Central memory CD8-positive, alpha-beta T cell (primary cell): ENCODE measurements around the gene RBM27.
"Not testable (repeated sequence)": the region's sequence is repeated elsewhere in the genome, so short reads cannot be mapped to it uniquely, and the experiment has no call there.

Source experiments
- ATAC-seq: fragments of 150-1000 bp; cut with Tn5 transposase; replicated peaks from 2 replicates; pipeline ENCODE4 v1.10.0; 2022; ENCODE audit warnings: mild to moderate bottlenecking, moderate FRiP score, moderate number of reproducible peaks; ENCODE audit not compliant: poor library complexity, severe bottlenecking; ENCODE audit errors: extremely low read depth
- DNase-seq, 2 donors: peaks; one replicate each; pipeline ENCODE4 v3.0.0; 2021; ENCODE audit warnings: low spot score in 2 of 2
- H3K27ac Mint-ChIP-seq: one replicate; pipeline ENCODE4 v1.8.0; 2022; ENCODE audit warnings: low read depth, mild to moderate bottlenecking, moderate library complexity, mixed read lengths
- H3K27me3 Mint-ChIP-seq: one replicate; pipeline ENCODE4 v1.8.0; 2022; ENCODE audit warnings: mixed read lengths
- H3K36me3 Mint-ChIP-seq: one replicate; pipeline ENCODE4 v1.8.0; 2022; ENCODE audit warnings: mild to moderate bottlenecking, moderate library complexity, mixed read lengths; ENCODE audit not compliant: insufficient read depth
- H3K4me1 Mint-ChIP-seq: one replicate; pipeline ENCODE4 v1.8.0; 2022; ENCODE audit warnings: mixed read lengths
- H3K4me3 Mint-ChIP-seq: one replicate; pipeline ENCODE4 v1.8.0; 2022; ENCODE audit warnings: mild to moderate bottlenecking, moderate library complexity, mixed read lengths
- H3K9me3 Mint-ChIP-seq: one replicate; pipeline ENCODE4 v1.8.0; 2022; ENCODE audit warnings: mixed read lengths

Gene RBM27

DNA sequence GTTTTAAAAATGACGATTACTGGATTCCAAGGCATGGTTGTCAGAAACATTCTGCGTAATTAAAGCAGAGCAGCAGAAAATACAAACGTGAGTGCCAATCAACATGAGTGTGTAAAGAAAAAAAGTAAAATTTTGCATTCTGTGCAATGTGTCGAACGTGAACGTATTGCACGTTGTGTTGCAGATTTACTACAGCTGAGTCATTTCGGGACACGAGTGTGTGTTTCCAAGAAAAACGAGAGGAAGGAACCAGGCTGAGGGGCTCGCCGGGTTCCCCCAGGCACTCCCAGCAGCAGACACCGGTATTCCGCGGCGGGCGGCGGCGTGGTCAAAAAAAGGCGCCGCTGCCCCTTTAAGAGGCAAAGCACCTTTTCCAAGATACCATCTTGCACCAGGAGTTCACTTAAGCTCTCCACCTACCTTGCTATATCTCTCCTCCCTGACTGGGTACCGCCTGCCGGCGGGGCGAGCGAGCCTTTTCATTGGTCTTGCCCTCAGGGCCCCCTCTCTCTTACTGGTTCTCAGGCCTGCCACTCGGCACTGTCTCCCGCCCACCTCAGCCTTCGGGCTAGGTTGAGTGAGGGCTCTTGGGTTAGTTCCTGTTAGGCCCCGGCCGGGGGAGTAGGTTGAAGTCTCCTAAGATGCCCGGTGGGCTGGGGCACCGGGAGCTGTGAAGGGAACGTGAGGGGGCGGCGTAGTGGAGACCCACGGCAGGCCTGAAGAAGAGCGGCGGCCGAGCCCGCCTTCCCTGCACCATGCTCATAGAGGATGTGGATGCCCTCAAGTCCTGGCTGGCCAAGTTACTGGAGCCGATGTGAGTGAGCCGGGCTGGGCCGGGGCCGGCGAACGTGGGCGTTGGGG lies at the start of gene RBM27:
RBM27 (plus strand) TSS at position 595 of the 861 bp plus-strand sequence; CDS start at position 756, 161 bp downstream.
- Mint-ChIP-seq H3K9me3 (no peaks in the 10 kb centered on the region), H3K4me3 (no peak within 1 kb of the TSS), H3K4me1 (no peaks in the 10 kb centered on the region), H3K27ac (no peak within 1 kb of the TSS), H3K36me3 (peaks cover 4% of the 10 kb centered on the region), H3K27me3 (no peaks in the 10 kb centered on the region)
- ATAC-seq (peak; percentile 99), DNase-seq (peak; percentile 99)

GRCh38 chr5:146158255-146158654 lies 45.1 kb upstream of the RBM27 start:
- H3K27ac Mint-ChIP-seq: no peak overlapping the region
- H3K27me3 Mint-ChIP-seq: no peaks in the 10 kb centered on the region
- H3K4me1 Mint-ChIP-seq: no peaks in the 10 kb centered on the region
- peaks cover 60% of the 10 kb centered on the region for H3K36me3 Mint-ChIP-seq
- ATAC-seq (no peak), DNase-seq (no peak)
- H3K9me3 Mint-ChIP-seq: no peaks in the 10 kb centered on the region
- no peak overlapping the region for H3K4me3 Mint-ChIP-seq

GRCh38 chr5:146164382-146164781 lies 39.0 kb upstream of the RBM27 start:
- no peak overlapping the region for H3K27ac Mint-ChIP-seq
- ATAC-seq (no peak), DNase-seq (no peak)
- no peak overlapping the region for H3K4me3 Mint-ChIP-seq
- no peaks in the 10 kb centered on the region for H3K9me3 Mint-ChIP-seq
- H3K4me1 Mint-ChIP-seq: peaks cover 7% of the 10 kb centered on the region
- no peaks in the 10 kb centered on the region for H3K27me3 Mint-ChIP-seq
- H3K36me3 Mint-ChIP-seq: peaks cover 71% of the 10 kb centered on the region

- Mint-ChIP-seq H3K9me3 (no peaks in the 10 kb centered on the region), H3K36me3 (peaks cover 70% of the 10 kb centered on the region), H3K27me3 (no peaks in the 10 kb centered on the region), H3K27ac (peak overlapping the region; percentile 29), H3K4me1 (peaks cover 10% of the 10 kb centered on the region), H3K4me3 (no peak overlapping the region)
- DNase-seq: no peak
- no peak for ATAC-seq
Observed at GRCh38 chr5:146165460-146165859, 37.9 kb upstream of the RBM27 start.

GRCh38 chr5:146165903-146166302 lies 37.5 kb upstream of the RBM27 start:
- Mint-ChIP-seq H3K27ac (peak overlapping the region; percentile 29), H3K4me3 (no peak overlapping the region), H3K27me3 (no peaks in the 10 kb centered on the region), H3K4me1 (peaks cover 12% of the 10 kb centered on the region), H3K36me3 (peaks cover 73% of the 10 kb centered on the region), H3K9me3 (no peaks in the 10 kb centered on the region)
- no peak for ATAC-seq
- no peak for DNase-seq

GRCh38 chr5:146169076-146169475 lies 34.3 kb upstream of the RBM27 start:
- peaks cover 65% of the 10 kb centered on the region for H3K36me3 Mint-ChIP-seq
- no peaks in the 10 kb centered on the region for H3K27me3 Mint-ChIP-seq
- no peak for DNase-seq
- H3K4me3 Mint-ChIP-seq: no peak overlapping the region
- H3K4me1 Mint-ChIP-seq: peaks cover 18% of the 10 kb centered on the region
- H3K9me3 Mint-ChIP-seq: no peaks in the 10 kb centered on the region
- H3K27ac Mint-ChIP-seq: no peak overlapping the region
- no peak for ATAC-seq

GRCh38 chr5:146173049-146173448 lies 30.4 kb upstream of the RBM27 start:
- not testable (repeated sequence) for DNase-seq, H3K9me3 Mint-ChIP-seq, H3K4me3 Mint-ChIP-seq, ATAC-seq, H3K27ac Mint-ChIP-seq, H3K27me3 Mint-ChIP-seq
- H3K4me1 Mint-ChIP-seq: peaks cover 11% of the 10 kb centered on the region
- peaks cover 65% of the 10 kb centered on the region for H3K36me3 Mint-ChIP-seq

DNA sequence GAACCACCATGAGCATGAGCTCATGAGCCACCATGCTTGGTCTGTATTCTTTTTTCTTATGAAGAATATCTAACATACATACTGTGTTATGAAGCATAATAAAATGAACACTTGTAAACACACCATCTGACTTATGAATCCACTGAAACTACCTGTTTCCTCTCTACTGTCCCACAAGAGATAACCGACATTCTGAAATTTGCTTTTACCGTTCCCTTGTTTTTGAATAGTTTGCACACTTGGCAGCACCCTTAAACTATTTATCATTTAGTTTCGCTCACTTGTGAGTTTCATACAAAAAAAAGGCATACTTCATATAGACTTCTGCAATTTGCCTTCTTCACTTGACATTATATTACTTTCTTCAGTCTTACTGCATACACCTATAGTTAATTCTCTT lies 29.8 kb upstream of the RBM27 start:
- Mint-ChIP-seq H3K4me3 (no peak overlapping the region), H3K4me1 (peaks cover 14% of the 10 kb centered on the region), H3K36me3 (peaks cover 62% of the 10 kb centered on the region), H3K9me3 (no peaks in the 10 kb centered on the region), H3K27ac (no peak overlapping the region), H3K27me3 (no peaks in the 10 kb centered on the region)
- no peak for ATAC-seq
- no peak for DNase-seq

GRCh38 chr5:146176805-146177204 lies 26.6 kb upstream of the RBM27 start:
- no peaks in the 10 kb centered on the region for H3K27me3 Mint-ChIP-seq
- no peak for ATAC-seq
- DNase-seq: no peak
- H3K9me3 Mint-ChIP-seq: no peaks in the 10 kb centered on the region
- peaks cover 11% of the 10 kb centered on the region for H3K4me1 Mint-ChIP-seq
- peaks cover 43% of the 10 kb centered on the region for H3K36me3 Mint-ChIP-seq
- H3K4me3 Mint-ChIP-seq: no peak overlapping the region
- no peak overlapping the region for H3K27ac Mint-ChIP-seq

DNA sequence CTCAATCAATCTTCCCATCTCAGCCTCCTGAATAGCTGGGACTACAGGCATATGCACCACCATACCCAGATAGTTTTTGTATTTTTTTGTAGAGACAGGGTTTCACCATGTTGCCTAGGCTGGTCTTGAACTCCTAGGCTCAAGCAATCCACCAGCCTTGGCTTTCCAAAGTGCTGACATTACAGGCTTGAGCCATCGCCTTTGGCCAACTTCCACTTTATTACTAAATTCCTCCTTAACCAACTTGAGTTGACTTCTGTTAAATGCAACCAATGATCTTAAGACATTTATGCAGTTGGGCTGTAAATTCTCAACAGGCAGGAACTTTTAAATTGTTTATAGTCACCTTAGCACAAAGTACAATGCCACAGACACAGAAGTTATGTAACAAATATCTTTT lies 23.7 kb upstream of the RBM27 start:
- Mint-ChIP-seq H3K4me1 (peaks cover 13% of the 10 kb centered on the region), H3K27me3 (no peaks in the 10 kb centered on the region), H3K27ac (no peak overlapping the region), H3K9me3 (no peaks in the 10 kb centered on the region), H3K4me3 (no peak overlapping the region), H3K36me3 (peaks cover 29% of the 10 kb centered on the region)
- ATAC-seq (no peak), DNase-seq (no peak)

DNA sequence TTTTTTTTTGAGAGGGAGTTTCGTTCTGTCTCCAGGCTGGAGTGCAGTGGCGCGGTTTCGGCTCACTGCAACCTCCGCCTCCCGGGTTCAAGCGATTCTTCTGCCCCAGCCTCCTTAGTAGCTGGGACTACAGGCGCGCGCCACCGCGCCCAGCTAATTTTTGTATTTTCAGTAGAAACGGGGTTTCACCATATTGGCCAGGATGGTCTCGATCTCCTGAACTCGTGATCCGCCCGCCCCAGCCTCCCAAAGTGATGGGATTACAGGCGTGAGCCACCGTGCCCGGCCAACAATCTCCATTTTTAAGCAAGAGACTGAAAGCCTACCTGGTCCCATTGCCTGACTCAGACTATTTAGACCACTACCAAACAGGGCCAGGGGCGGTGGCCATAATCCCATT lies 20.0 kb upstream of the RBM27 start:
- not testable (repeated sequence) for H3K36me3 Mint-ChIP-seq, H3K27me3 Mint-ChIP-seq, ATAC-seq, DNase-seq, H3K9me3 Mint-ChIP-seq
- H3K4me3 Mint-ChIP-seq: peak overlapping the region; percentile 93
- H3K27ac Mint-ChIP-seq: peak overlapping the region; percentile 96
- peaks cover 12% of the 10 kb centered on the region for H3K4me1 Mint-ChIP-seq

GRCh38 chr5:146185161-146185560 lies 18.2 kb upstream of the RBM27 start:
- Mint-ChIP-seq H3K4me1 (peaks cover 8% of the 10 kb centered on the region), H3K4me3 (no peak overlapping the region), H3K27me3 (no peaks in the 10 kb centered on the region), H3K36me3 (peaks cover 4% of the 10 kb centered on the region), H3K27ac (no peak overlapping the region), H3K9me3 (no peaks in the 10 kb centered on the region)
- DNase-seq (no peak), ATAC-seq (no peak)

GRCh38 chr5:146188358-146188757 lies 15.0 kb upstream of the RBM27 start:
- Mint-ChIP-seq H3K36me3 (no peaks in the 10 kb centered on the region), H3K4me3 (no peak overlapping the region), H3K27me3 (peaks cover 12% of the 10 kb centered on the region), H3K27ac (no peak overlapping the region), H3K9me3 (no peaks in the 10 kb centered on the region), H3K4me1 (no peaks in the 10 kb centered on the region)
- ATAC-seq: no peak
- DNase-seq: no peak
